CD4-positive, alpha-beta T cell treated with Interleukin-17A for 1 hour (primary cell): Measurements from ENCODE around the gene PDGFC.

Experiments used
- DNase-seq: peaks from one replicate; pipeline ENCODE4 v3.0.0-alpha.2; 2020

Gene PDGFC

GRCh38 chr4:156729416-156729815 lies 242.2 kb downstream of the PDGFC start:
- DNase-seq = no peak

- DNase-seq = no peak
Observed at GRCh38 chr4:156725257-156725656, 246.3 kb downstream of the PDGFC start.

- DNase-seq = no peak
Observed at GRCh38 chr4:156723951-156724668, 247.5 kb downstream of the PDGFC start.

- DNase-seq = no peak
Observed at GRCh38 chr4:156718226-156718625, 253.4 kb downstream of the PDGFC start.

- no peak for DNase-seq
Observed at GRCh38 chr4:156711193-156711590, 260.4 kb downstream of the PDGFC start.
